C4-2B (cell line): Measurements from ENCODE around the gene FLII.

Experiments used
- ZFX ChIP-seq: fragments of 450-650 bp; IDR thresholded peaks from 2 replicates; pipeline ENCODE4 v1.6.1; 2017
- TF ChIP-seq, protein P1 (sequence below): fragments of 450-650 bp; conservative IDR thresholded peaks from 2 replicates; pipeline ENCODE4 v1.5.1; 2017; ENCODE audit warnings: mild to moderate bottlenecking

DNA sequence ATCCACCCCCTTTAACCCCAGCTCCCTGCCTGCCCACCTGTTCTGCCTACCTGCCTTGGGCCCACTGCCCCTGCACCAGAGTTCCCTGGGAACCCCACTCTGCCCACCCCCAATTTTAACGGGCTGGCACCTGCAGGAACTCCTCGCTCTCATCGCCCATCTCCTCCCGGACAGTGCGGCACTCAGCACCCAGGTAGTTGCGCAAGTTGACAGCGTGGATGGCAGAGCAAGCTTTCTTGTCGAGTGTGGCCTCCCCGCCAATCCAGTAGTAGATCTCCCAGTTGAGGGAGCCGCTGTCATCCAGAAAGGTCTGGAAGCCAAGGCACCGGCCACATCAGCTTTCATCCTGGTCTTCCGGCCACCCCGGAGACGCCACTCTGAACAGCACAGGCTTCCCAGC is 7.8 kb downstream of the FLII start:
- TF ChIP-seq, protein P1, sequence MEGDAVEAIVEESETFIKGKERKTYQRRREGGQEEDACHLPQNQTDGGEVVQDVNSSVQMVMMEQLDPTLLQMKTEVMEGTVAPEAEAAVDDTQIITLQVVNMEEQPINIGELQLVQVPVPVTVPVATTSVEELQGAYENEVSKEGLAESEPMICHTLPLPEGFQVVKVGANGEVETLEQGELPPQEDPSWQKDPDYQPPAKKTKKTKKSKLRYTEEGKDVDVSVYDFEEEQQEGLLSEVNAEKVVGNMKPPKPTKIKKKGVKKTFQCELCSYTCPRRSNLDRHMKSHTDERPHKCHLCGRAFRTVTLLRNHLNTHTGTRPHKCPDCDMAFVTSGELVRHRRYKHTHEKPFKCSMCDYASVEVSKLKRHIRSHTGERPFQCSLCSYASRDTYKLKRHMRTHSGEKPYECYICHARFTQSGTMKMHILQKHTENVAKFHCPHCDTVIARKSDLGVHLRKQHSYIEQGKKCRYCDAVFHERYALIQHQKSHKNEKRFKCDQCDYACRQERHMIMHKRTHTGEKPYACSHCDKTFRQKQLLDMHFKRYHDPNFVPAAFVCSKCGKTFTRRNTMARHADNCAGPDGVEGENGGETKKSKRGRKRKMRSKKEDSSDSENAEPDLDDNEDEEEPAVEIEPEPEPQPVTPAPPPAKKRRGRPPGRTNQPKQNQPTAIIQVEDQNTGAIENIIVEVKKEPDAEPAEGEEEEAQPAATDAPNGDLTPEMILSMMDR = no peak
- no peak for TF ChIP-seq ZFX
